Left hindlimb (tissue), 1 donor: ENCODE results near the gene PSMA7.

Experiments
- DNase-seq: peaks from one replicate; pipeline ENCODE4 v3.0.0-alpha.2; 2018

PSMA7 gene

DNA sequence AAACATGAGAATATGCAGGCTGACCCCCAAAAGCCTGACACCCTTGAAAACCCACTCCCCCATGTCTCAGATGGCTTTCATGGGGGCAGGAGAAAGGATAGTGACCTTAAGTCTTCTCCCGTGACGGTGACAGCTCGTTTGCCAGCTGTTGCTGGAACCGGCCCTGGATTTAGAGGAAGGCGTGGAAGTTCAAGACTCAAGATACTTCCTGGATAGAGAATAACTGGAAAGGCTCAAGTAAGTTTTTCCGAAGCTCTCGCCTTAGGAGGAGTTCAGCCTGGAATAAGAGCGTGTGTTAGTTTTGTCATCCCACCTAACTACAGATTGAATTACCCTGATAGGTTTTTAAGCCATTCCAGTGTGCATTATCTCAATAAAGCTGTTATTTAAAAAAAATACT lies 28.1 kb upstream of the PSMA7 start:
- DNase-seq, result peak; percentile 9

DNA sequence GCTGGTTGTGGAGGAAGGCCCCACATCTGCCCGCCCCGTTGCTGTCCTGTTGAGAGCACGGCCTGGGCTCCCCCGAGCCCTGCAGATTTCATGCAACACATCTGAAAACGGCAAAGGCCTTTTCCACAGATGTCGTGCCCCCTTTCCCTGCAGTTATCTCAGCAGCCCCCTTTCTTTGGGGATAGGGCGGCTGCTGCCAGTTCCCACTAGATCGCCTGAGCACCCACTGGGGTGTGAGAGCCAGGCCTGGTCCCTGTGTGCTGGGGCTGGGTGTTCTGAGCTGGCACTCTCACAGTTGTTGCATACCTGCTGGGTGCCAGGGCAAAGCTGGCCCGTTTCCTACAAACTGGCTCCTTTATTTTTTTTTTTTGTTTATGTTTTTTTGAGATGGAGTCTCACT lies 27.3 kb upstream of the PSMA7 start:
- no peak for DNase-seq

DNA sequence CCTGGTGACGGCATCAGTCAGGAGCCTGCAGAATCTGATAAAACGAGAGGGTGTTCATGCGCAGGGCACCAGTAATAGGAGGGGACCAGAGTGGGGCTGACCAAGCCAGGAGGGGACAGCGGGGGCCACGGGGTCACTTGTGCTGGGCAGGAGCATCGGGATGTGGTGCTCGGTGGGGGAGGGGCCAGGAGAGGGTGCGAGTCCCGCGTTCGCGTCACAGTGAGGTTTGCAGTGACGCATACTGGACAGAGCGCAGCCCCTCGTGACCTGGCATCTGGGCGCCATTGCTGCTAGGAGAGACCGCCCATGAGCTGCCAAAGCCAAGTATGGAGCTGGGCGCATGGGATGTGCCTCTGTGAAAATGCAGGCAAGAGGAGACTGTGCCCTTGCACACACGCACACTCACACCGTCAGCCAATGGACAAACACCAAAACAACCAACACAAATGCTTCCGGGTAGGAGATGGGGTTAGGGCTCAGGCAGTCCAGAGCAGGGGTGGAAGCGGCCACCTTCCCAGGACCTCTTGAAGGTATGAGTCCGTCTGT lies 25.8 kb upstream of the PSMA7 start:
- DNase-seq, result peak; percentile 25

DNA sequence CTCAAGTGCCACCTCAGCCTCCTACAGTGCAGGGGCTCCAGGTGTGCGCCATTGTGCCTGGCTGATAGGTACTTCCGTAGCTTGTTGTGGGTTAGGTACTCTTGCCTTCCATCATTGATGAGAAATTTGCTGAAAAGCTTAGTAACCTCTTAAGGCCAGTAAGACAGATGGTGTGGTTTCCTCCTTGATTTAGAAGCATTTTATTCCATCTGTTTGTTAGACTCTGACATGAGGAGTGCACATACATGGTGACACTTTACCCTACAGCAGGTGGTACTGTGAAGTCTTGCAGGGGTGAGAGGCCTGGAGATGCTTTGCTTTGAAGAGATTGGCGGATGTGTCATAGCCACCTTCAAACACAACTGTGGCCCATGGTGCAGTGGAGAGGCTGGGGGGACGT lies 24.9 kb upstream of the PSMA7 start:
- DNase-seq, result peak; percentile 16

DNA sequence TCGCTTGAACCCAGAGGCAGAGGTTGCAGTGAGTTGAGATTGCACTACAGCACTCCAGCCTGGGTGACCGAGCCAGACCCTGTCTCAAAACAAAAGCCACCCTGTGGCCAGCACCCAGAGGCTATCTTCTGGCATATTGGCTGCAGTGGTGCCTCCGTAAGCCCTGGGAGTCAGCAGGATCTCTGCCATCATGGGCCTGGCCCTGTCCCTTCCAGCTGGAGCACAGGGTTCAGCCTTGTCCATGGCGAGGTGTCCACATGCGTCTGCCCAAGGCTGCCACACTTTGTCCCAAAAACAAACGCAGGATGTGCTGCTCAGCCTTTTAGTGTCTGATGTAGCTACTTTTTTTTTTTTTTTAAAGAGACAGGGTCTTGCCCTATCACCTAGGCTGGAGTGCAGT lies 24.3 kb upstream of the PSMA7 start:
- peak; percentile 1 for DNase-seq

DNA sequence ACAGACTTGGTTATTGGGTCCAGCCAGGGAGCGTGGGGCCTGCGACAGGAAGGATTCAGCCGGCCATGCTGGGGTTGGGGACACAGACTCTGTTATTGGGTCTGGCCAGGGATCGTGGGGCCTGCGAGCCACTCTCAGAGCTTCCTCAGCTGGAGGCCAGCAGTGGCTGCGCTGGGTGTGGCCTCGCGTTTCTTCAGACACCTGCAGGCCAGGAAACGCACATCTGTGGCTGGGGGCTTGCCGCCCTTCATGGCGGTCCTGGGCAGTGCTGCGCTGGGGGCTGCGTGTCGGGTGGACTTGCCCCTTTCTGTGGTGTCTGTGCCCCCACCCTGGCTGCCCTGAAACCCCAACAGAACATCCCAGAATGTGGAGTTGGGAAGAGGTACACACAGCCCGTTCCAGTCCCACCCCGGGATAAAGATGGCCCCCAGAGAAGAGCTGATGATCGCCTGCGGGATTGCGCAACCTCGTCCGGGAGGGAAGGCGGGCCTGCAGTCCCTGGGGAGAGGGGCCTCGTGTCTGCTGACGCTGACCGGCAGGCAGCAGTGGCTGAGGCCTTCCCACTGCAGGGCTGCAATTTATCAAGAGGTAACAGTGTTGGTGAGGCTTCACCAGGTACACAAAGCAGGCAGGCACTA lies 22.7 kb upstream of the PSMA7 start:
- peak; percentile 14 for DNase-seq

DNA sequence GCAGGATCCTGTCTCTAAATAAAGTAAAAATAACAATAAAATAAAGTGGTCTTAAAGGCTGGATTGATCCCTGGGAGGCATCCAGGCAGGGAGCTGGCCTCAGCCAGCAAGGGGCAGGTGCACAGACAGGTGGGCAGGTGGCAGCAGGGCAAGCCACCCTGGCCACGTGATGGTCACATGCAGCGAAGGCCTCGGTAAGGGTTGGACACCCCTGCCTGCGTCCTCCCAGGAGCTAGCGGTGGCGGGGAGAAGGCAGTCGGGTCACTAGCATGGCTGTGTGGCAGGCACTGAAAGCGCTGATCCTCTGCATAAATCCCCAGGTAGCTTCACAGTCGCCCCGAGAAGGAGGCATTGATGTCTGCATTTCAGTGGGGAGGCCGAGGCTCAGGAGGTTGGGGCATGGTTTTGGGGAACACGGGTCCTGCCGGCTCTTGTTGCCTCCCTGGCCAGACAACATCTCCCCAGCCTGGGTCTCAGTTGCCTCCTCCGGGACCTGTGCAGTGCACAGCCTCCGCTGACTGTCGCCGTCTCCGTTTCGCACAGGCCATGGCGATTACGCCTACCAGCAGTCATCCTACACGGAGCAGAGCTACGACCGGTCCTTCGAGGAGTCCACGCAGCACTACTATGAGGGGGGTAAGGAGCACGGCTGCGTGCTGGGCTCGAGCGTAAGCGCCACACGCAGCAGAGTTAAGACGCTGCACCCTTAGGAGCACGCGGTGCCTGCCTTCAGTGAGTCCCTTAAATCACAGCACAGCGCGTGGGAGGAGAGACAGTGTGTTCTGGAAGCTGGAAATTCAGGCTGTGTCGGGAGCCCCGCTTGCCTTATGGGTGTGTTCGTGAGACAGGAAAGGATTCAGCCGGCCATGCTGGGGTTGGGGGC lies 21.9 kb upstream of the PSMA7 start:
- peak; percentile 15 for DNase-seq

DNA sequence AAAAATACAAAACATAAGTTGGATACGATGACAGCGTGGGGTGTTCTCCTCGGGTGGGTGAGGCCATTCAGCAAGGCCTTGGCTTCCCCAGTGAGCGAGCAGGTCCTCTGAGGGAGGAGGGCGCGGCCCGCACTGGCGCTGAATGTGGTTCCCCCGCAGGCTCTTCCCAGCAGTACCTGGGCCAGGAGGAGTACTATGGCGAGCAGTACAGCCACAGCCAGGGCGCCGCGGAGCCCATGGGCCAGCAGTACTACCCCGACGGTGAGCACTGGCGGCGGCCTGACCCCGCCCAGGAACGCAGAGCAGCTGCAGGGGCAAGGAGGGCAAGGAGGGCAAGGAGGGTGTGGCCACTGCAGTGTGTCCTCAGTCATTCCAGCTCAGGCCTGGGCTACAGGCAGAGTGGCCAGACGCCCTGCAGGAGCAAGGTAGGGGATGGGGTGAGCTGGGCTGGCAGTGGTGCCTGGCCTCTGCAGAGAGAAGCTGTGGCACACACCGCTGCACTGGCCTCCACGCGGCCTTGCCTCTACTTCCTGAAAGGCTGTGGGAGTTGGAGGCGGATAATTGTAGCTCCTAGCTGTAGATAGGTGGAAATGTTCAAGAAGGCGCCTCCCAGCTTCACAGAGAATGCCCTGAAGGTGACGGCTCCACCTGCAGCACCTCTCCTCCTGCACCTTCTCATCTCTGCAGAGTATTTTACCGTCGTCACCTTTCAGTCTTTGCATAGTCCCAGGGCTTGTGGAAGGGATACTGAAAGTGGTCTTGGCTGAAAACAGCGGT lies 21.0 kb upstream of the PSMA7 start:
- no peak for DNase-seq

DNA sequence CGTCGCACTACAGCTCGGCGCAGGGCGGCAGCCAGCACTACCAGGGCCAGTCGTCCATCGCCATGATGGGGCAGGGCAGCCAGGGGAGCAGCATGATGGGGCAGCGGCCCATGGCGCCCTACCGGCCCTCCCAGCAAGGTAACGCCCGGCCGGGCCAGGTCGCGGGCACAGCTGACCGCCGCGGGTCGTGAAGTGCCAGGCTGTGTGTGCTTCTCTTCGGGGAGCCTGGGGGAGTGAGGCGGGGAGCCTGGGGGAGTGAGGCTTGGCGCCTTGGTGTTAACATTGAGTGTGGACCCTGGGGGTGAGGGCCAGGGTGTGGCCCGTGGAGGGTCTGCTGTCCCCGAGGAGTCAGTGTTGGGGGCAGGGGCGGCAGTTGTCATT lies 20.3 kb upstream of the PSMA7 start:
- DNase-seq, result no peak

DNA sequence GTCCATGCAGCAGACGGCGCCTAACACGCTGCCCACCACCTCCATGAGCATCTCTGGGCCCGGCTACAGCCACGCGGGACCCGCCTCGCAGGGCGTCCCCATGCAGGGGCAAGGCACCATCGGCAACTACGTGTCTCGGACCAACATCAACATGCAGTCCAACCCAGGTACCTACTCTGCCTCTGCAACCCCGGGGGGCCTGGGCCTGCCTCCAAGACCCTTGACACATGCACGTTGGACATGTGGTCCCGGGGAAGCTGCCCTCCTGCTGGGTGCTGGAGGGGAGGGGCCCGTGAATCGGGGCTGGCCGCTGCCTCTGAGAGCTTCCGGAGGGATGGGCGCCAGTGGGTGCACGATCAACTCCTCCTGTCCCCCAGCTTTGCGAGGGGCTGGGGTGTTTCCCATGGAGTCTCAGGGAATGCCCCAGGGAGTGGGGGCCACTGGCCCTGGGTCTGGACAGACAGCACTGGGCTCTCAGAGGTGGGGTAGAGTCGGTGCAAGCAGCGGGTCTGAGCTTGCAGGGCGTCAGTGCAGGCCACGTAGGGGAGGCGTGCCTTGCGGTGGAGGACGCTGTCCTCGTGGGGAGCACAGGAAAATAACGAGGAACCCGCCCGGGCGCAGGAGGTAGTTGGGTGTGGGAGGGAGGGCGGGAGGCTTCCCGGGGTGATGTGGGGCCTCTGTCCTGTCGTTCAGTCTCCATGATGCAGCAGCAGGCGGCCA lies 19.7 kb upstream of the PSMA7 start:
- DNase-seq, result no peak

DNA sequence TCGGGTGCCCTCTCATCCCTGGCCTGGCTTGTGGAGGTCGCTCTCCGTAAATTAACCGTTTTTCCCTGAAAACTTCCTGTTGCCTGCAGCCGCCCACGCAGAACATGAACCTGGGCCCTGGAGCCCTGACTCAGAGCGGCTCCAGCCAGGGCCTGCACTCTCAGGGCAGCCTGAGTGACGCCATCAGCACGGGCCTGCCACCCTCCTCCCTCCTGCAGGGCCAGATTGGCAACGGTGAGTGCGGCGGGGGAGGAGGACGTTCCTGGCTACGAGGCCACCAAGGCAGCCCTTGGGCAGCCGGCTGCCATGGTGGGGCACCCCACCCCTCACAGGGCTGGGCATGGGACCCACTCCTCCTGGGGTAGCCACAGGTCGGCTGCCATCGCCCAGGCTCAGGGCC lies 18.2 kb upstream of the PSMA7 start:
- DNase-seq, result no peak

DNA sequence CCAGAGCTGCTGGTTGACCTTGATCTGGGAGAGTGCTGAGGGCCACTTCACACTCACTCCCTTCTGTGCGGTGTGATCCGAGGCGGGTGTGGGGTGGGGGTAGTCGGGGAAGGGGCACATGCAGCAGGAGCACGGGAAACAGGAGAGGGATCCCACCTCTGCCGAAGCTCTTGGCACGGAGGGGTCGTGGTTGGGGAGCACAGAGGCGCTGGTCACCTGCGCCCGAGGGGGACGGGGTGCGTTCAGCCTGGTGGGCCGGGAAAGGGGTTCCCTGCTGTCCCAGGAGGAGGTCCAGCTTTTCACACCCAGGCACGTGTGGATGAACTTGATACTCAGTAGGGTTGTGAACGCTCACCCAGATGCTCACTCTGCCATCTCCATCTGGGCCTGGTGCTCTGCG lies 17.7 kb upstream of the PSMA7 start:
- no peak for DNase-seq

DNA sequence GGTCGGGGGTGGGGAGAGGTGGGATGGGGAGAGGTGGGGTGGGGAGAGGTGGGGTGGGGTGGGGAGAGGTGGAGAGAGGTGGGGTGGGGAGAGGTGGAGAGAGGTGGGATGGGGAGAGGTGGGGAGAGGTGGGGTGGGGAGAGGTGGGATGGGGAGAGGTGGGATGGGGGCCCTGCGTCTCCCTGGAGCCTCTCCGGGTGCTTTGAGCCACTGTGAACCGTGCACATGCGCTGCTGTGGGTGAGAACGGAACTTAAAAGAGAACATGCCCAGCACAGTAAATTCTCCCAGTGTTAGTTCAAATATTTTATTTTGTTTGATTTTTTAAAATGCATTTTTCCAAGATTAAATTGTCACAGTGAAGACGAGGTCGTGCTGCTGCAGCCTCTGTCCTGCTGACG lies 17.1 kb upstream of the PSMA7 start:
- DNase-seq, result no peak

DNA sequence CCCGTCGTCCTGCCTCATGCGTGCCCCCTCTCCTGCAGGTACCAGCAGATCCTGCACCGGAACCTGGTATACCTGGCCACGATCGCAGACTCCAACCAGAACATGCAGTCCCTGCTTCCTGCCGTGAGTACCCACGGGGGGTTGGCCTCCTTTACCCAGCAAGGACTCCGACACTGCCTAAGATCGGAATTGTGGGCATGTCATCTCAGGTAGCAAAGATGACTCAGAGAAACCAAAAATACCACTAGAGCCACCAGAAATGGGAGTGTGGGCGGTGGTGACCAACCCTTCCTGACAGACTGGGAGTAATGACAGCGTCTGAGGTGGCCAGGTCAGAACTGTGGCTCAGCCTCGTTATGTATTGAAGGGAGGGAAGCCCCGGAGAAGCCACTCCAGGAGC lies 16.6 kb upstream of the PSMA7 start:
- no peak for DNase-seq

DNA sequence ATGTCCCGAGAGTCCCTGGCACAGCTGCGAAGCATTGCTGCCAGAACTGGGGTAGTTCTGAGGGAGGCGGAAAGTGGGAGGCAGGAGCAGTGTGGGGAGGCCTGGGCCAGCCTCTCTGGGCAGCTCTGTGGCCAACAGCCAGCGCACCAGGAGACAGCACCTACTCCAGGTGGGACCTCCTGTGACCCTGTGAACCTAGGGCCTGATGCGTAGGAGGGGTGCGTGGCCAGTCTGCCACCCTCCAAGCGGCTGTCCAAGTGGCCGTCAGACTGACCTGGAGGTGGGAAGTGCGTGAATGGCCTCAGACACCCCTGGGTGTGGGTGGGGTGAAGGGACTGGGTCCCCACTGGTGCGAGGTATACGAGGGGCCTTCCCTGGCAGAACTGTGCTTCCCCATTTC lies 15.9 kb upstream of the PSMA7 start:
- DNase-seq, result no peak

DNA sequence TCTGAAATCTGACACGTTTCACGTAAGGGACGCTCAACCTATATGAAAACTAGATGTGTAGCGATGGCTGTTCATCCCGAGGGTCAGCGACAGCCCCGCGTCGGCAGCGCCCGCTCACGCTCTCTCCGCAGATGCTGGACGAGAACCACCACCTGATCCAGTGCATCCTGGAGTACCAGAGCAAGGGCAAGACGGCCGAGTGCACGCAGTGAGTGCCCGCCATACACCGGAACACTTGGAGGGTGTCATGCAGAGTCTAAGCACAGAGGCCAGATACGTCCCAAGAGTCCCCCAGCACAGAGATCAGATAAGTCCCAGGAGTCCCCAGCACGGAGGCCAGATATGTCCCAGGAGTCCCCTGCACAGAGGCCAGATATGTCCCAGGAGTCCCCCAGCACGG lies 15.3 kb upstream of the PSMA7 start:
- no peak for DNase-seq

DNA sequence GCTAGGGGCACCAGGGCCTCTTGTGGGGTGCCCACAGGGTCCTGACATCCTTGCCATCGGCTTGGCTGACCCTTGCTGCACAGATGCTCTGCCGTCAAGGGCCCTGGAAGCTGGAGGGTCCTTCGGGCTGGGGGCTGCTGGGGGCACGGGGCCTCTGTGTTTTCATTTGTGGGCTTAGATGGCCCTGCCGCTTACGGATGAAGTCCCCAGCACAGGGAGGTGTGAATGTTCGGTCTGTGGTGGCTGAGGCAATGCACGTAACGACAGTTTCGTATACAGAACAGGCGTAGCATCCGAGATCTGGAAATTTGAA lies 14.8 kb upstream of the PSMA7 start:
- DNase-seq, result no peak

DNA sequence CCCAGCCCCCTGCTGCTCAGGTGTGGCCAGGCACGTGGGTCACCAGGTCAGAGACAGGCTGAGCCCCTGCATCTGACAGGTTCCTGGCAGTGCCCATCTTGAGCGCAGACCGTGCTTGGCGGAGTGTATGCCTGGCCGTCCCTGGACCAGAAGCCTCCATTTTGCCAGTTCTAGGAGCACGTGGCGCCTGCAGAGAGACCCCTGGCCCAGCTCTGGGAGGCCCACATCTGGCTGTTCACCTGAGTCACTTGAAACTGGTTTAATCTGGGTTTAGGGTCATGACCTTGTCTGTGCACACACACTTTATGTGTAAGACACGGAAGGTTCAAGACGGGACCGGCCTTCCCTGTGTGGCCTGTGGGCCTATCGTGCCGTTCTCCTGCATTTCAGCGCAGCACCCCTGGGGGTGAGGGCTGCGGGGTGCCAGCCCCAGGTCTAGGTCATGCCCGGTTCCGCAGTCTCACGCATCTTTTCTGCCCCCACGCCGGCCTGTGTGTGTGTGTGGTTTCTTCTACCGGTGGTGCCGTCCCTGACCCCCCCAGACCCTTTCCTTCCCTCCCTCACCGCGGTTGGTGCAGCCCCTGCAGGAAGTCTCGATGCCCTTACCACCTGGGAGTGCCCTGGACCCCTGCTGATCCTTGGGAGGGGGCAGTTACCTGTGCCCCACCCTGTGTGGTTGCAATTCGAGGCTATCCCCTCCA lies 14.3 kb upstream of the PSMA7 start:
- no peak for DNase-seq

DNA sequence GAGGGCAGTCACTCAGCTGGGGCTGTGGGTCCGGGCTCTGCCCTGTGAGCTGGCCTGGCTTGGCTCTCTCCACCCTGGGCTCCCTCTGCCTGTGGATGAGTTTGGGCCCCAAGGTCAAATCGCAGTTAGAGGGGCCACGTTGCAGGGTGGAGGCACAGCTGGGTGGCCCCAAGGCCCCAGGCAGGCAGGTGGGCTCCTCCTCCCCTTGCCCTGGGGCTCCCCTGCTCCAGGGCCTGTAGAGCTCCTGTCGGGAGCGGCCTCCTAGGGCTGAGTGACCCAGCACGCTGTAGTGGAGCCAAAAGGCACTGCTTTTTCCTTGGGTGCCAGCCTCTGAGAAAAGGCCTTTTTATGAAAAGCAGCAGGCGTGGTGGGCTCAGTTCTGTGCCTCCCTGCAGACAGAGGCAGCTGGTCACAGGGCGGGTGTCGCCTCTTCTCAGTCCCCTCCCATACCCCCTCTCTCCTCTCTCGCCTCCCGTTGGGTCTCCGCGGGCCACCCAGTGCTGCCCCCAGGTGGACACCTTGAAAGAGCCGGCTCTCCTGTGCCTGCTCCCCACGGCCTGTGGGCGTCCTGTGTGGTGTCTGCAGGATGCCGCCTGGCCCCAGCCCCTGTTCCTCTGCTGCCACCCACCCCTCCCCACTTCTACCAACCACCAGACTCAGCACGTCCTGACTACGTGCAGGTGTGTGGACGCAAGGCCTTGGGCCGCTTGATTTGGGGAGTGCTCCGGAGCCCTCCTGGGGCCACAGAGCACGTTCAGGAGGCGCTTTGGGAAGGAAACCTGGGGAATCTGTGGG lies 13.6 kb upstream of the PSMA7 start:
- DNase-seq, result peak; percentile 71

DNA sequence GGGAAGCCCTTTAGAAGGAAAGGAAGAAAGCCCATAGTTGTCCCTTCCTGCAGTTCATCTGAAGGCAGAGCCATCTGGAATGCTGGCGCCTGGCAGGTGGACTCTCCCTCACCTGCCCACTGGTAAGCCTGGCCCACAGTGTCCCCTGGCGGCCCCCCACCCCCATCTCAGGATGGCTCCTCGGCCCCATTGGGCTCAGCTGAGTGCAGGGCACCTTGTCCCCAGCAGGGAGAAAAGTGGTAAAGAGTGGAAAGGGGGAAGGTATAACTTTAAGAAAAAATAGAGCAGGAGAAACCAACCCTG lies 13.0 kb upstream of the PSMA7 start:
- DNase-seq, result no peak

DNA sequence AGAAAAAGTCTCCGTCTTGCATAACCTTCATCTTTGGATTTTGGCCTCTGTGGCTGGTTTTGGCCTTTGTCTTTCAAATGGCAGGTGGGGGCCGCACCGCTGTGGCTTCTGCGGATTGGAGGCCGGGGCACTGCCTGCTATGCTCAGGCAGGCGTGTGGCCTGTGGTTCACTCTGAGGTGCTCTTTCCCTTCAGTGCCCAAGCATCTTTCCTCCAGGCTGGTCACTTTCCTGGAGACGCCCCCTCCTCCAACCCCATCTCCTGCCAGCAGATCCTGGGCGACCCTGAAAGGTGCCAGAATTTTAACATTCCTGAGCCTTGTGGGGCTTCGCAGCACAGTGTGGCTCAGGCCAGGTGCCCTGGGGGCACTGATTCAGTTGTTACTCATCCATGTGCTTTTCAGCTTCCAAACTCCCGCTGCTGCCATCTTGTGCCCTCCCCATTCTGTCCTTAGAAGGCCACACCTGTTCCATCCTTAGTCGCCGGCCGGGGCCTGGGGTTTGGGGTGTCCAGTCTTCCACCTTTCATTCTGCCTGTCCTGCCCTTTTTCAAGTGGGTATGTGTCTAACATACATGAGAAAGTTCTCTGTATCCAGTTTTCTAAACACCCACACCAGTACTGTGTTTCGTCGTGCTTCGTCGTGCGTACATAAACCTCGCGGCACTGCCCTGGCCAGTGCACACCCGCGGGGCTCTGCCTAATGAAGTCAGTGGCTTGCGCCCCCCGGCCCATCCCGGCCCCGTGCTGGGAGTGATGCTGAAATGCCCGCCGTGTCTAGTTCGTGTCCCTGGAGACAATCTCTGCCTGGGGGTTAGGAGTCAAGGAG lies 12.4 kb upstream of the PSMA7 start:
- DNase-seq, result no peak
